Stomach smooth muscle (tissue), 2 donors: ENCODE data around the gene SMR3B.

Experiments used
- H3K27ac ChIP-seq: one replicate; pipeline ENCODE4 v1.7.0; 2013; ENCODE audit warnings: mild to moderate bottlenecking, low read length, inconsistent platforms
- H3K27me3 ChIP-seq, 2 donors: one replicate each; pipeline ENCODE4 v1.7.0; 2013; ENCODE audit warnings: low read length in 2 of 2; ENCODE audit not compliant: insufficient read depth in 2 of 2, control insufficient read depth in 1 of 2
- H3K36me3 ChIP-seq, 2 donors: one replicate each; pipeline ENCODE4 v1.7.0; 2013; ENCODE audit warnings: low read length in 2 of 2; ENCODE audit not compliant: control insufficient read depth in 2 of 2, insufficient read depth in 2 of 2
- H3K4me1 ChIP-seq: one replicate; pipeline ENCODE4 v1.7.0; 2013; ENCODE audit warnings: low read length; ENCODE audit not compliant: control insufficient read depth, insufficient read depth
- H3K4me3 ChIP-seq, 2 donors: one replicate each; pipeline ENCODE4 v1.7.0; 2013; ENCODE audit warnings: low read length in 2 of 2
- H3K9ac ChIP-seq, 2 donors: one replicate each; pipeline ENCODE4 v1.7.0; 2013; ENCODE audit warnings: low read length in 2 of 2, mild to moderate bottlenecking in 1 of 2
- H3K9me3 ChIP-seq, 2 donors: one replicate each; pipeline ENCODE4 v1.7.0; 2013; ENCODE audit warnings: low read length in 2 of 2; ENCODE audit not compliant: control insufficient read depth in 2 of 2
- donor health status: healthy.
- donor health status: Pancreatic carcinoma.

Gene SMR3B

DNA sequence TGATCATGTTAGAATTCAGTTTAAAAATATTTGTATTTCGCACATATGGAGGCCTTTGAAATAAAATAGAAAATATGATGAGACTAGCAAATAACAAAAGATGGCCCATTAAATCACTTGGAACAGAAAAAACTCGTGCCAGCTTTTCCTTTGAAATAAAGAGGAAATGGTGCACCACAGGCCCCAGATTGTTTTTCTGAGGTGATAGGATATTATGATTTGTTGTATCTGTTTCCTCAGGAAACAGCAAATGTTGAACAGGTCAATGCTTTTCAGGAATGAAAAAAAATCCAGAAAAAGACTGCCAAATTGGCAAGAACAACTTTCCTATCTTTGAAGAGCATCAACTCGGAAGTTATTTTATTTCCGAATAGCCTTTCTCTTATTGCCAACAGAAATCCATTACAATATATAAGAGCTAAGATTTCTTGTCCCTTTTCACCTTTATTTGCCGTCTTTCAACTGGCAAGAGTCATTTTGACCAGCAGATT lies at the start of gene SMR3B:
Gene SMR3B (plus strand): TSS at position 441 of the 491 bp plus-strand sequence. CDS start 1,380 bp downstream, outside the sequence.
- Histone ChIP-seq H3K27me3 (no peaks in the 10 kb centered on the region), H3K4me3 (no peak within 1 kb of the TSS), H3K4me1 (no peaks in the 10 kb centered on the region), H3K36me3 (no peaks in the 10 kb centered on the region), H3K9me3 (no peaks in the 10 kb centered on the region), H3K27ac (no peak within 1 kb of the TSS), H3K9ac (no peak within 1 kb of the TSS)

- Histone ChIP-seq H3K27me3 (no peaks in the 10 kb centered on the region), H3K4me1 (no peaks in the 10 kb centered on the region), H3K4me3 (no peak within 1 kb of the TSS), H3K9me3 (peaks cover 0 to 4% of the 10 kb centered on the region in 2 donors), H3K9ac (no peak within 1 kb of the TSS), H3K27ac (no peak within 1 kb of the TSS), H3K36me3 (no peaks in the 10 kb centered on the region)
Observed at GRCh38 chr4:70334681-70335080, 48.2 kb upstream of the SMR3B start, which contains the start of gene CABS1. CABS1 (plus strand) TSS chr4:70334981; CDS start chr4:70335040, 59 bp downstream.

GRCh38 chr4:70336043-70336442 lies 46.9 kb upstream of the SMR3B start:
- H3K4me1 ChIP-seq = no peaks in the 10 kb centered on the region
- no peak overlapping the region for H3K4me3 ChIP-seq
- H3K27me3 ChIP-seq = no peaks in the 10 kb centered on the region
- H3K36me3 ChIP-seq = no peaks in the 10 kb centered on the region
- H3K9me3 ChIP-seq = peaks cover 0 to 4% of the 10 kb centered on the region in 2 donors
- H3K9ac ChIP-seq = no peak overlapping the region
- no peak overlapping the region for H3K27ac ChIP-seq

DNA sequence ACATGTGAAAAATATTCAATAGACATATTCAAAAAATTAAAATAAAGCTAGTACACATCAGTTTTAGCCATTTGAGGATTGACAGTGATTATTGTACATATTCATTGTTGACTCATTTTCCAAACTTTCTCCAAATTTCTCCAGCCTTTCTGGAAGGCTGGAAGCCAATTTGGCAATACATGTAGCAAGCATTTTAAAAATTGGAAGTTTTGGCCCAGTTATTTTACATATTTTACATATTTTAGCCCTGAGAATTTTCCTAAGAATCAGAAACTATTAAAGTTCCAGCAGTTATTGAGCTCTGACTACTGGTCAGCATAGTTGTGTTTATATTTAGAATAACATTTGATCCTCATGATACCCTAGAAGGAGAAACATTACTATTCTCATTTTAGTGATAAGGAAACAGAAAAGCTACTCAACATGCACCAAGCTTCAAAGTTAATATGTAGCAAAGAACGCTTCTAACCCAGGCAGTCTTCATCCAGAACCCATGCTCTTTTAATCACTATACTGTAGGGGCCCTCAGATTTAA lies 45.0 kb upstream of the SMR3B start:
- Histone ChIP-seq H3K4me3 (no peak overlapping the region), H3K27me3 (no peaks in the 10 kb centered on the region), H3K9me3 (peaks cover 0 to 4% of the 10 kb centered on the region in 2 donors), H3K27ac (no peak overlapping the region), H3K4me1 (no peaks in the 10 kb centered on the region), H3K9ac (no peak overlapping the region), H3K36me3 (no peaks in the 10 kb centered on the region)

DNA sequence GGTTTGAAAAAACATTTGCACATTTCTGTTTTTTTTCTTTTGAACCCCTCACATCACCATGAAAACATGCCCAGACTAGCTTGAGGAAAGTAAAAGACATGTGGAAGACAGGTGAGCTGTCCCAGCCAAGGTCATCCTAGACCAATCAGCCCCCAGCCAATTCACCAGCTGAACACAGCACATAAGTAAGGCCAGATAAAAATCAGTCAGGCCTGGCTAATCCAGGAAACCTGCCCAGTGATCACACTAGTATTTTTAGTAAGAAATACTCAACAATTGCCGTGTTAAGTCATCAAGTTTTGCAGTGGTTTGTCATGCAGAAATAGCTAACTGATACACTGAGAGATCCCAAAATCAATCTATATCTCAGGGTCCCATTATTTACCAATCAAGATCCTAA lies 26.7 kb upstream of the SMR3B start:
- no peaks in the 10 kb centered on the region for H3K27me3 ChIP-seq
- H3K9ac ChIP-seq = no peak overlapping the region
- no peaks in the 10 kb centered on the region for H3K9me3 ChIP-seq
- no peak overlapping the region for H3K4me3 ChIP-seq
- no peaks in the 10 kb centered on the region for H3K36me3 ChIP-seq
- H3K4me1 ChIP-seq = no peaks in the 10 kb centered on the region
- H3K27ac ChIP-seq = no peak overlapping the region

DNA sequence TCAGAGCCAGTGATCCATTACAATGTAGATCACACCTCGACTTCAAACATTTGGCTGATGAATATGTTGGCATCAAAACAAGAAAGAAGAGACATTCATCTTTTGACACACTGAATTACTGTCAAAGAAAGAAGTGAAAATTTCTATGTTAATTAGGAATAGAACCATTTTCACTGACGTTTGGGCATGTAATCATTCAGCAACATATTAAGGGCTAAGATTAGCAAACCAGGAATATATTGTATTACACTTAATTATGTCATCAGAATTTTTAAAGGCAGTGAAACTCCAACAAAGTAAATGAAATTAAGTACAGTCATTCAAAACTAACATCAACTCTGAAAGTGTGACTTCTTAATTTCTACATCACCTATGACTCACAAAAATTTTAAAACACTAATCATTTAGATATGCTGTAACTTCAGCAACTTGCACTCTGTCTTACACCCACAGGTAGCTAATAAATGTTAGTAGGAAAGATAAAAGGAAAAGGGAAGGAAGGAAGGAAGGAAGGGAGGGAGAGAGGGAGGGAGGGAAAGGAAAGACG lies 23.7 kb upstream of the SMR3B start:
- Histone ChIP-seq H3K27me3 (no peaks in the 10 kb centered on the region), H3K9me3 (no peaks in the 10 kb centered on the region), H3K4me1 (no peaks in the 10 kb centered on the region), H3K9ac (no peak overlapping the region), H3K27ac (no peak overlapping the region), H3K36me3 (no peaks in the 10 kb centered on the region), H3K4me3 (no peak overlapping the region)

DNA sequence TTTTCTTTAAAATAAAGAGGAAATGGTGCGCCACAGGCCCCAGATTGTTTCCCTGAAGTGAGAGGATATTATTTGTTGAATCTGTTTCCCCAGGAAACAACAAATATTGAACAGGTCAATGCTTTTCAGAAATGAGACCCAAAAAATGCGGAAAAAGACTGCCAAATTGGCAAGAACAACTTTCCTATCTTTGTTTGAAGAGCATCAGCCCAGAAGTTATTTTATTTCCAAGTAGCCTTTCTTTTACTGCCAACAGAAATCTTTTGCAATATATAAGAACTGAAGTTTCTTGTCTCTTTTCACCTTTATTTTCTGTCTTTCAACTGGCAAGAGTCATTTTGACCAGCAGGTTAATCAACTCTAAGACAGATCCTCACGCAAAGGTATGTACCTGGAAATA lies 22.5 kb upstream of the SMR3B start, which contains the start of gene SMR3A:
Gene SMR3A (plus strand): TSS at position 301 of the 400 bp plus-strand sequence. CDS start 1,356 bp downstream, outside the sequence.
- Histone ChIP-seq H3K9me3 (no peaks in the 10 kb centered on the region), H3K9ac (no peak within 1 kb of the TSS), H3K4me3 (no peak within 1 kb of the TSS), H3K27ac (no peak within 1 kb of the TSS), H3K4me1 (no peaks in the 10 kb centered on the region), H3K36me3 (no peaks in the 10 kb centered on the region), H3K27me3 (no peaks in the 10 kb centered on the region)

DNA sequence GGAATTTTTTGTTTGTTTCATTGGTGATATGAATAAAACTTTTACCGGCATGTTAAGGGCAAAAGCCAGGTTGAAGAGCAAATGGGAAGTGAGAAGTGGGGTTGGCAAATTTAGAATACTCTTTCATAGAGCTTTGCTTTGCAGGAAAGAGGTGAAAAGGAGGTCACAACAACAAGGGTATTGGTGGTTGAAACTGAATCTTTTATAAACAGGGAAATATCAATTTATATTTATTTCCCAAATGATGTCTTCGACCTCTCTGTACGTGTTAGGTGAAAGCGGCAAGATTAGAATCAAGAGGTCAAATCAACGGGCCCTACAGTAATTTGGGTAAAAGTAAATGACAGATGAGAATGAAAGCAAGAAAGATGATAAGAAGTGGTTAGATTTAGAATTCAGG lies 18.9 kb upstream of the SMR3B start:
- Histone ChIP-seq H3K27ac (no peak overlapping the region), H3K9me3 (no peaks in the 10 kb centered on the region), H3K4me3 (no peak overlapping the region), H3K27me3 (no peaks in the 10 kb centered on the region), H3K4me1 (no peaks in the 10 kb centered on the region), H3K36me3 (no peaks in the 10 kb centered on the region), H3K9ac (no peak overlapping the region)

DNA sequence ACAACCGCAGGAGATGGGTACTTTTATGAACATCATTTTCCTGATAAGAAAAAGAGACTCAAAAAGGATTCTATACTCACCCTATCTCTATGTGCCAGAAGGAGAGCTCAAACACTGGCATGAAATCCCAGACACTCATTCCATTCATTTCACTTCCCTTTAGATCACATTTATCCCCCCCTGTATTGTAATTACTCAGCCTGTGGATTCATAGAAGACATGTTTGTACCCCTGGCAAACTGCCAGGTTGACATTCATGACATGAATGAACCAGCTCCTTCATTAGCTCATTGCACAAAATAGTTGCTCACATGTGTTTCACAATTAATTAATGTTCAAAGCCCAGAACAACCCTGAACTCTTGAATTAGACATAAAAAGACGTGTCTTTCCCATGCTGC lies 17.5 kb upstream of the SMR3B start:
- no peaks in the 10 kb centered on the region for H3K9me3 ChIP-seq
- no peaks in the 10 kb centered on the region for H3K27me3 ChIP-seq
- no peak overlapping the region for H3K9ac ChIP-seq
- no peak overlapping the region for H3K4me3 ChIP-seq
- H3K4me1 ChIP-seq = no peaks in the 10 kb centered on the region
- H3K36me3 ChIP-seq = no peaks in the 10 kb centered on the region
- no peak overlapping the region for H3K27ac ChIP-seq

- Histone ChIP-seq H3K27me3 (no peaks in the 10 kb centered on the region), H3K36me3 (no peaks in the 10 kb centered on the region), H3K4me3 (no peak overlapping the region), H3K9me3 (no peaks in the 10 kb centered on the region), H3K9ac (no peak overlapping the region), H3K4me1 (no peaks in the 10 kb centered on the region), H3K27ac (no peak overlapping the region)
Observed at GRCh38 chr4:70367813-70368212, 15.1 kb upstream of the SMR3B start.

- Histone ChIP-seq H3K27ac (no peak overlapping the region), H3K27me3 (no peaks in the 10 kb centered on the region), H3K4me3 (no peak overlapping the region), H3K9ac (no peak overlapping the region), H3K4me1 (no peaks in the 10 kb centered on the region), H3K36me3 (no peaks in the 10 kb centered on the region), H3K9me3 (no peaks in the 10 kb centered on the region)
Observed at GRCh38 chr4:70371987-70372386, 10.9 kb upstream of the SMR3B start.
